ENCODE results near the gene ACP2.
"Not testable (repeated sequence)": the region's sequence is repeated elsewhere in the genome, so short reads cannot be mapped to it uniquely, and the experiment has no call there.

ACP2 gene

GRCh38 chr11:47207459-47207858, 41.2 kb downstream of the ACP2 start:
- Histone ChIP-seq H3K27me3 (ENCODE audit: insufficient read depth, poor library complexity, severe bottlenecking) (no peaks in the 10 kb centered on the region), H3K27ac (replicated peaks) (no peak overlapping the region), H3K4me3 (replicated peaks; ENCODE audit: insufficient read depth, low read length) (no peak overlapping the region)
- TF ChIP-seq SPI1 (IDR thresholded peaks at IDR 0.05; ENCODE audit: borderline replicate concordance, low read depth) (no peak), POLR2AphosphoS5 (IDR thresholded peaks at IDR 0.05; ENCODE audit: low read depth) (no peak), REST (IDR thresholded peaks at IDR 0.05; ENCODE audit: insufficient replicate concordance, low read depth) (no peak)
- no peak for DNase-seq (ENCODE audit: low read depth in 1 of 2, low spot score in 1 of 2)

GRCh38 chr11:47206577-47206976, 42.0 kb downstream of the ACP2 start:
- not testable (repeated sequence) for DNase-seq (ENCODE audit: low read depth in 1 of 2, low spot score in 1 of 2); H3K27me3 ChIP-seq (ENCODE audit: insufficient read depth, poor library complexity, severe bottlenecking); H3K27ac ChIP-seq (replicated peaks); H3K4me3 ChIP-seq (replicated peaks; ENCODE audit: insufficient read depth, low read length)

- TF ChIP-seq GABPA (IDR thresholded peaks at IDR 0.05; ENCODE audit: low read depth) (no peak), SPI1 (IDR thresholded peaks at IDR 0.05; ENCODE audit: borderline replicate concordance, low read depth) (no peak), CTCF (IDR thresholded peaks at IDR 0.05; ENCODE audit: insufficient read depth, low read length) (no peak), POLR2AphosphoS5 (IDR thresholded peaks at IDR 0.05; ENCODE audit: low read depth) (no peak), REST (IDR thresholded peaks at IDR 0.05; ENCODE audit: insufficient replicate concordance, low read depth) (no peak)
- H3K4me3 ChIP-seq (replicated peaks; ENCODE audit: insufficient read depth, low read length), result no peak overlapping the region
- H3K27ac ChIP-seq (replicated peaks), result no peak overlapping the region
- no peak for DNase-seq (ENCODE audit: low read depth in 1 of 2, low spot score in 1 of 2)
- H3K27me3 ChIP-seq (ENCODE audit: insufficient read depth, poor library complexity, severe bottlenecking), result no peaks in the 10 kb centered on the region
These were observed 44.0 kb downstream of the ACP2 start for GRCh38 chr11:47204637-47204989.

GRCh38 chr11:47202576-47202975, 46.0 kb downstream of the ACP2 start:
- no peaks in the 10 kb centered on the region for H3K27me3 ChIP-seq (ENCODE audit: insufficient read depth, poor library complexity, severe bottlenecking)

More at GRCh38 chr11:47202576-47202975, 46.0 kb downstream of the ACP2 start:
- TF ChIP-seq SPI1 (IDR thresholded peaks at IDR 0.05; ENCODE audit: borderline replicate concordance, low read depth) (no peak), REST (IDR thresholded peaks at IDR 0.05; ENCODE audit: insufficient replicate concordance, low read depth) (no peak), POLR2AphosphoS5 (IDR thresholded peaks at IDR 0.05; ENCODE audit: low read depth) (no peak), GABPA (IDR thresholded peaks at IDR 0.05; ENCODE audit: low read depth) (no peak), CTCF (IDR thresholded peaks at IDR 0.05; ENCODE audit: insufficient read depth, low read length) (no peak)
- DNase-seq (ENCODE audit: low read depth in 1 of 2, low spot score in 1 of 2), result no peak
- Histone ChIP-seq H3K4me3 (replicated peaks; ENCODE audit: insufficient read depth, low read length) (no peak overlapping the region), H3K27ac (replicated peaks) (no peak overlapping the region)
